HepG2 (cell line): ENCODE data around the gene PEX12. TPM values are rescaled to one million over a fixed set of nuclear protein-coding genes. Genes with fewer than 3 reads are reported as not detected.

ENCODE experiments used
- ARNT2 ChIP-seq: sonication (generic); formaldehyde crosslinking; IDR thresholded peaks from 2 replicates; pipeline ENCODE4 v1.8.0; 2022; ENCODE audit warnings: mild to moderate bottlenecking, low read depth, missing genetic modification reagents, moderate library complexity
- CBFB ChIP-seq: sonication (generic); formaldehyde crosslinking; IDR thresholded peaks from 2 replicates; pipeline ENCODE4 v1.4.0; 2020; ENCODE audit warnings: missing genetic modification reagents
- CC2D1A ChIP-seq: sonication (generic); formaldehyde crosslinking; IDR thresholded peaks from 2 replicates; pipeline ENCODE4 v1.8.1; 2023; ENCODE audit warnings: mild to moderate bottlenecking, missing genetic modification reagents
- ETS1 ChIP-seq: sonication (generic); formaldehyde crosslinking; IDR thresholded peaks from 2 replicates; pipeline ENCODE4 v1.4.0; 2020; ENCODE audit warnings: missing genetic modification reagents
- HNF4A ChIP-seq: sonication (generic); formaldehyde crosslinking; IDR thresholded peaks from 2 replicates; pipeline ENCODE4 v1.4.0; 2020; ENCODE audit warnings: missing genetic modification reagents
- MAFG ChIP-seq: sonication (generic); formaldehyde crosslinking; IDR thresholded peaks from 2 replicates; pipeline ENCODE4 v1.5.1; 2020; ENCODE audit warnings: mild to moderate bottlenecking, missing genetic modification reagents
- MEIS1 ChIP-seq: sonication (generic); formaldehyde crosslinking; IDR thresholded peaks from 2 replicates; pipeline ENCODE4 v1.9.0; 2021; ENCODE audit warnings: mild to moderate bottlenecking, missing genetic modification reagents, moderate library complexity, borderline replicate concordance
- MIXL1 ChIP-seq: IDR thresholded peaks from 2 replicates; pipeline ENCODE4 v1.6.1; 2016
- MLX ChIP-seq: IDR thresholded peaks from 2 replicates; pipeline ENCODE4 v1.6.1; 2016
- PAX8 ChIP-seq: sonication (generic); formaldehyde crosslinking; IDR thresholded peaks from 2 replicates; pipeline ENCODE4 v1.8.0; 2022; ENCODE audit warnings: mild to moderate bottlenecking, missing genetic modification reagents, borderline replicate concordance
- PPARG ChIP-seq: conservative IDR thresholded peaks from 2 replicates; pipeline ENCODE4 v1.6.1; 2016; ENCODE audit warnings: missing biosample characterization, missing genetic modification reagents
- STAT6 ChIP-seq: sonication (generic); formaldehyde crosslinking; IDR thresholded peaks from 2 replicates; pipeline ENCODE4 v1.4.0; 2020; ENCODE audit warnings: missing genetic modification reagents, mild to moderate bottlenecking, borderline replicate concordance
- TERF1 ChIP-seq: sonication (generic); formaldehyde crosslinking; IDR thresholded peaks from 2 replicates; pipeline ENCODE4 v1.8.0; 2022; ENCODE audit warnings: mild to moderate bottlenecking, missing genetic modification reagents, moderate library complexity
- THAP7 ChIP-seq: sonication (generic); formaldehyde crosslinking; IDR thresholded peaks from 2 replicates; pipeline ENCODE4 v1.8.1; 2023; ENCODE audit warnings: mild to moderate bottlenecking, missing genetic modification reagents
- TSC22D2 ChIP-seq: sonication (generic); formaldehyde crosslinking; IDR thresholded peaks from 2 replicates; pipeline ENCODE4 v1.5.1; 2020; ENCODE audit warnings: missing genetic modification reagents, mild to moderate bottlenecking, borderline replicate concordance
- XRCC5 ChIP-seq: fragments of 200-400 bp; formaldehyde crosslinking; optimal IDR thresholded peaks from 2 replicates; pipeline ENCODE3; 2017; ENCODE audit warnings: mild to moderate bottlenecking, low read length
- ZBTB20 ChIP-seq: sonication (generic); formaldehyde crosslinking; IDR thresholded peaks from 2 replicates; pipeline ENCODE4 v1.8.1; 2023; ENCODE audit warnings: missing genetic modification reagents, low read depth, mild to moderate bottlenecking, borderline replicate concordance
- ZNF33A ChIP-seq: sonication (generic); formaldehyde crosslinking; IDR thresholded peaks from 2 replicates; pipeline ENCODE4 v1.5.1; 2020; ENCODE audit warnings: missing genetic modification reagents, mild to moderate bottlenecking, moderate library complexity, borderline replicate concordance
- ZNF619 ChIP-seq: sonication (generic); formaldehyde crosslinking; IDR thresholded peaks from 2 replicates; pipeline ENCODE4 v1.4.0; 2020; ENCODE audit warnings: mild to moderate bottlenecking, missing genetic modification reagents
- ZNF773 ChIP-seq: sonication (generic); formaldehyde crosslinking; IDR thresholded peaks from 2 replicates; pipeline ENCODE4 v1.4.0; 2020; ENCODE audit warnings: missing genetic modification reagents, borderline replicate concordance
- ZSCAN25 ChIP-seq: sonication (generic); formaldehyde crosslinking; IDR thresholded peaks from 2 replicates; pipeline ENCODE4 v1.8.0; 2022; ENCODE audit warnings: mild to moderate bottlenecking, missing genetic modification reagents
- ZSCAN9 ChIP-seq: IDR thresholded peaks from 2 replicates; pipeline ENCODE4 v1.6.1; 2016; ENCODE audit warnings: borderline replicate concordance
- polyA plus RNA-seq, 8 experiments: library from polyadenylated mRNA; depleted of rRNA in 3 of 8; stranded (reverse) in 7 of 8; unstranded in 1 of 8; fragments of >200 nt; fragmentation: Illumina TruSeq in 4 of 8; extraction: Trizol in 4 of 8; gene quantifications; 2 replicates each; pipeline versions ENCODE4 v1.2.1 to v1.2.3, GENCODE V29; 2011 to 2016; ENCODE audit warnings: low read depth in 4 of 8, missing spikeins in 1 of 8, mixed read lengths in 1 of 8; ENCODE audit not compliant: insufficient read depth in 1 of 8
- total RNA-seq, 5 experiments: library from RNA; depleted of rRNA; stranded (reverse); fragments of >200 nt; fragmentation: Illumina TruSeq; extraction: Trizol; gene quantifications; 2 replicates each; pipeline ENCODE4 v1.2.3, GENCODE V29; 2016; ENCODE audit warnings: low read depth in 1 of 5

The PEX12 gene
- total and polyA plus RNA-seq, 2 of the 13 experiments (the other 11 are each of a cell fraction or from before 2014, with no cell fraction given) = 5.1 to 11.9 TPM

- TF ChIP-seq TSC22D2 = no peak
- TF ChIP-seq ZBTB20 (CRISPR knock-in tag) = 0 out of 2 replicates have a peak, but pooled peaks have one; percentile 23
- TF ChIP-seq MLX (CRISPR knock-in tag) = 0 out of 2 replicates have a peak, but pooled peaks have one; percentile 32
- TF ChIP-seq CBFB = peak; percentile 81; the same call in 1 of the 2 replicates
- peak; percentile 13 for TF ChIP-seq XRCC5
- peak; percentile 68; the same call in 1 of the 2 replicates for TF ChIP-seq PPARG (CRISPR knock-in tag)
- TF ChIP-seq MEIS1 = no peak
- TF ChIP-seq STAT6 (CRISPR knock-in tag) = no peak
- no peak for TF ChIP-seq ETS1 (CRISPR knock-in tag)
- peak; percentile 77 for TF ChIP-seq MIXL1 (CRISPR knock-in tag)
- no peak for TF ChIP-seq CC2D1A (CRISPR knock-in tag)
- TF ChIP-seq ZNF33A (CRISPR knock-in tag) = no peak
- TF ChIP-seq ZNF619 (CRISPR knock-in tag) = peak; percentile 74; the same call in 1 of the 2 replicates
- no peak for TF ChIP-seq MAFG
- TF ChIP-seq ZSCAN25 = no peak
- no peak for TF ChIP-seq PAX8
- peak; percentile 53; the same call in 1 of the 2 replicates for TF ChIP-seq ARNT2
- no peak for TF ChIP-seq ZNF773
- no peak for TF ChIP-seq THAP7
- TF ChIP-seq HNF4A (CRISPR knock-in tag) = no peak
- TF ChIP-seq ZSCAN9 (CRISPR knock-in tag) = peak; percentile 86
- no peak for TF ChIP-seq TERF1 (CRISPR knock-in tag)
These were observed 8.9 kb upstream of the PEX12 start, which contains the start of gene AP2B1 (continued) for GRCh38 chr17:35587074-35587961.
